Measurements from ENCODE around the gene MRPL42.

- TF ChIP-seq CTCF (IDR thresholded peaks at IDR 0.05) (no peak), POLR2A (IDR thresholded peaks at IDR 0.05; ENCODE audit: low read depth) (no peak), POLR2AphosphoS5 (IDR thresholded peaks at IDR 0.05) (no peak)
Observed at GRCh38 chr12:93476555-93476954, 9.2 kb downstream of the MRPL42 start.

Data from esophagus muscularis mucosa (tissue), 3 donors.